Measurements from ENCODE around the gene ADAMTSL4. TPM values are rescaled to one million over a fixed set of nuclear protein-coding genes. Genes with fewer than 3 reads are reported as not detected.

ADAMTSL4 gene
- total RNA-seq, result 0.18 and 0.56 TPM in 2 replicates

GRCh38 chr1:150548632-150549495, at the start of gene ADAMTSL4:
Gene ADAMTSL4, plus strand, starts transcription at chr1:150549408. Its CDS starts 2,881 bp downstream, at chr1:150552289.

DNA sequence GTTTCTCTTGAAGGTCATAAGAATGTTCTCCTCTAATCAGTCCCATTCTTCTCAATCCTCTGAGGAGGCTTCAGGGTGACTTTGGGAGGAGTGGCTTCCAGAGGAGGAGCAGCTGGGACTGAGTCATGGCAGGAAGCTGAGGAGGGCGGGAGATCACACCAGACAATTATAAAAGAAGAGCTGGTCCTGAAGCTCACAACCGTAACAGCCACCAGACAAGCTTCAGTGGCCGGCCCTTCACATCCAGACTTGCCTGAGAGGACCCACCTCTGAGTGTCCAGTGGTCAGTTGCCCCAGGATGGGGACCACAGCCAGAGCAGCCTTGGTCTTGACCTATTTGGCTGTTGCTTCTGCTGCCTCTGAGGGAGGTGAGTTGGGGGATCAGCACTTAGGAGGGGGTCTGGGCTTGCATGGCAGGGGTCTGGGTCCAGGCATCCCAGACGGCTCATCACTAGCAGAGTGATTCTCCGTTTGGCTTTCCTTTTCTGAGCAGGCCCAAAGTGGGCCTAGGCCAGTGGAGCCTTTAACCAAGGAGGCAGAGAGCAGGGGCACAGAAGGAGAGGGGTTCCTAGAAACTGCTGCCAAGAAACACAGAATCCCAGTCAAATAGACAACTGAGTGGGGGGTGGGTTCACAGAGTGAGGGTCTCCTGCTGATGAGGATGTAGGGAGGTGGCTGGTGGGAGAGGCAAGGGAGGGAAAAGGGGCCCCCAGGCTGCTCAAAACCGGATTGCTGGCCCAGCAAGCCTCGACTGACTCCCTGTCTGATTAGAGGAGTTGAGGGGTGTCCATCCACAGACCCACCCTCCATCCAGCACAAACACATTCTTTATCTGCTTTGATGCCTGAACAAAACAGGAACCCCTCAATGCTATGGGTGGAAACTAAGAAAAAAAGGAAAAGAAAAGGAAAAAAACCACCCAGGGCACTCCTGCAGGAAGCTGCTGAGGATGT, 41.0 kb upstream of the ADAMTSL4 start, which contains the start of gene ECM1:
Gene ECM1 (plus strand): TSS at position 198 of the 953 bp plus-strand sequence. CDS start 101 bp downstream, at position 299.

GRCh38 chr1:150515328-150516049, 33.7 kb upstream of the ADAMTSL4 start, which contains the start of gene FALEC:
Gene FALEC, plus strand, starts transcription at chr1:150515752.

GRCh38 chr1:150579110-150579944, 30.1 kb downstream of the ADAMTSL4 start, which contains the start of gene MCL1:
Gene MCL1, minus strand, starts transcription at chr1:150579610. Its CDS starts 80 bp downstream, at chr1:150579530.

Other genes starting within 250 kb of the ADAMTSL4 start
- gene PRPF3, start 227.9 kb upstream of the ADAMTSL4 start, total RNA-seq, result 39.0 and 42.4 TPM in 2 replicates
- gene RPRD2, start 185.3 kb upstream of the ADAMTSL4 start, total RNA-seq, result 5.5 and 5.7 TPM in 2 replicates
- gene TARS2, start 62.0 kb upstream of the ADAMTSL4 start, total RNA-seq, result 10.4 and 11.0 TPM in 2 replicates
- 0.27 and 0.75 TPM in 2 replicates for gene ECM1, start 41.3 kb upstream of the ADAMTSL4 start, total RNA-seq
- 0.63 TPM in 1 of 2 replicates, not detected in the other for gene FALEC, start 33.7 kb upstream of the ADAMTSL4 start, total RNA-seq
- gene MCL1, start 30.2 kb downstream of the ADAMTSL4 start, total RNA-seq, result 196 and 263 TPM in 2 replicates
- 64.4 and 71.7 TPM in 2 replicates for gene ENSA, start 80.2 kb downstream of the ADAMTSL4 start, total RNA-seq
- 14.0 and 14.7 TPM in 2 replicates for gene GOLPH3L, start 147.7 kb downstream of the ADAMTSL4 start, total RNA-seq
- not detected in 2 replicates for gene HORMAD1, start 171.5 kb downstream of the ADAMTSL4 start, total RNA-seq
- 10.6 and 12.9 TPM in 2 replicates for gene CTSS, start 216.4 kb downstream of the ADAMTSL4 start, total RNA-seq

Data from endothelial cell of coronary artery (primary cell).